HepG2 (cell line): ENCODE results near the gene IP6K1. TPM values are rescaled to one million over a fixed set of nuclear protein-coding genes. Genes with fewer than 3 reads are reported as not detected.

Experiments
- ATAC-seq: fragments of 200-7000 bp; cut with Tn5 transposase; 3 replicates; pipeline ENCODE4 v1.9.1; 2020; ENCODE audit warnings: mild to moderate bottlenecking, moderate library complexity
- BruUV-seq: library from RNA; stranded (reverse); fragments of 400-500 nt; replicated peaks from 2 replicates; lab custom pipeline; 2021; lab: Mats Ljungman, UMichigan
- CTCF ChIA-PET: fragments of 300-600 bp; formaldehyde crosslinking; extraction: SDS; loops from one replicate; lab custom pipeline; 2021; ENCODE audit warnings: low total read pairs, inconsistent platforms, low intra/inter-chr PET ratio; lab: Yijun Ruan, JAX
- POLR2A ChIA-PET: fragments of 350-600 bp; sonication (Branson Sonifier 250); formaldehyde crosslinking; loops from one replicate; lab custom pipeline; 2020; ENCODE audit warnings: antibody characterized with exemption, inconsistent platforms; lab: Yijun Ruan, JAX
- DNase-seq: peaks from one replicate; pipeline ENCODE4 v3.0.0-alpha.2; 2015; ENCODE audit warnings: low spot score
- FAIRE-seq: peaks from 3 replicates; lab custom pipeline; 2011; peaks lifted over from hg19 to GRCh38; lab: Jason Lieb, UNC
- H2AFZ ChIP-seq: one replicate; pipeline ENCODE4 v1.6.1; 2011; ENCODE audit warnings: low read length, inconsistent platforms
- H3K27ac ChIP-seq: fragments of 300-600 bp; 3 replicates; pipeline ENCODE4 v1.8.0; 2011; ENCODE audit warnings: mixed run types, mild to moderate bottlenecking, mixed read lengths, low read length, inconsistent platforms; ENCODE audit not compliant: insufficient read depth; ENCODE audit errors: extremely low read length
- H3K27me3 ChIP-seq, 2 experiments: fragments of 200-600 bp in 1 of 2; 2 replicates in 1 of 2; 3 replicates in 1 of 2; pipeline versions ENCODE4 v1.6.0 to v1.8.0; 2011; ENCODE audit warnings: low read length in 2 of 2, mild to moderate bottlenecking in 2 of 2, moderate library complexity in 2 of 2, inconsistent platforms in 1 of 2; ENCODE audit not compliant: insufficient read depth in 2 of 2, control insufficient read depth in 1 of 2
- H3K36me3 ChIP-seq, 2 experiments: fragments of 200-600 bp in 1 of 2; replicated peaks in 1 of 2; 2 replicates in 1 of 2; 3 replicates in 1 of 2; pipeline versions ENCODE4 v1.5.1 to v1.8.0; 2011; ENCODE audit warnings: low read length in 2 of 2, inconsistent platforms in 1 of 2; ENCODE audit not compliant: insufficient read depth in 2 of 2, control insufficient read depth in 1 of 2
- H3K4me1 ChIP-seq: 2 replicates; pipeline ENCODE4 v1.5.1; 2012; ENCODE audit warnings: low read length, inconsistent platforms; ENCODE audit not compliant: insufficient read depth
- H3K4me2 ChIP-seq: 2 replicates; pipeline ENCODE4 v1.6.0; 2011; ENCODE audit warnings: low read depth, low read length, inconsistent platforms
- H3K4me3 ChIP-seq, 3 experiments: fragments of 200-600 bp in 1 of 3; sonication (generic), shearing (Covaris generic) in 1 of 3; replicated peaks in 1 of 3; 2 replicates each; pipeline ENCODE4 v1.5.1; 2011 to 2016; ENCODE audit warnings: low read length in 3 of 3, inconsistent platforms in 2 of 3, low read depth in 2 of 3, mild to moderate bottlenecking in 2 of 3, control low read depth in 1 of 3, mixed read lengths in 1 of 3; ENCODE audit not compliant: insufficient read depth in 1 of 3
- H3K79me2 ChIP-seq: one replicate; pipeline ENCODE4 v1.6.1; 2011; ENCODE audit warnings: low read length, inconsistent platforms; ENCODE audit not compliant: insufficient read depth
- H3K9ac ChIP-seq: 2 replicates; pipeline ENCODE4 v1.6.0; 2011; ENCODE audit warnings: mild to moderate bottlenecking, low read depth, low read length, inconsistent platforms; ENCODE audit not compliant: insufficient read depth
- H3K9me3 ChIP-seq: 2 replicates; pipeline ENCODE4 v1.5.1; 2012; ENCODE audit warnings: mild to moderate bottlenecking, low read length
- H4K20me1 ChIP-seq: 2 replicates; pipeline ENCODE4 v1.6.0; 2011; ENCODE audit warnings: inconsistent platforms, mild to moderate bottlenecking, low read length, moderate library complexity; ENCODE audit not compliant: insufficient read depth
- AGO2 ChIP-seq: fragments of 200-400 bp; formaldehyde crosslinking; optimal IDR thresholded peaks from 2 replicates; pipeline ENCODE3; 2017; ENCODE audit warnings: mild to moderate bottlenecking, low read depth, low read length, moderate library complexity
- FIP1L1 ChIP-seq: fragments of 200-400 bp; formaldehyde crosslinking; IDR thresholded peaks from 2 replicates; pipeline ENCODE4 v1.6.1; 2018; ENCODE audit warnings: low read depth, mild to moderate bottlenecking, low read length, moderate library complexity, borderline replicate concordance; ENCODE audit not compliant: insufficient read depth
- ZNF768 ChIP-seq: sonication (generic); formaldehyde crosslinking; IDR thresholded peaks from 2 replicates; pipeline ENCODE4 v1.4.0; 2020; ENCODE audit warnings: missing genetic modification reagents
- ZNF777 ChIP-seq: sonication (generic); formaldehyde crosslinking; IDR thresholded peaks from 2 replicates; pipeline ENCODE4 v1.4.0; 2020; ENCODE audit warnings: missing genetic modification reagents
- WGBS: methylation state at CpG from one replicate; pipeline ENCODE4 v1.1.6; 2017; ENCODE audit warnings: low lambda C conversion rate; 5-methylcytosine and 5-hydroxymethylcytosine counted together
- in situ Hi-C: cut with HindIII; loops from 2 replicates; pipeline ENCODE4 v1.10.0; 2017; ENCODE audit warnings: low pct_unique_long_range_greater_than_20kb; ENCODE audit not compliant: extremely low pct_ligation_motif_present
- intact Hi-C: fragments of 100-400 bp; cut with micrococcal nuclease; formaldehyde crosslinking; loops from one replicate; pipeline ENCODE4 v1.10.0; 2022; ENCODE audit not compliant: unreplicated experiment
- polyA plus RNA-seq, 8 experiments: library from polyadenylated mRNA; depleted of rRNA in 3 of 8; stranded (reverse) in 7 of 8; unstranded in 1 of 8; fragments of >200 nt; fragmentation: Illumina TruSeq in 4 of 8; extraction: Trizol in 4 of 8; gene quantifications; 2 replicates each; pipeline versions ENCODE4 v1.2.1 to v1.2.3, GENCODE V29; 2011 to 2016; ENCODE audit warnings: low read depth in 4 of 8, missing spikeins in 1 of 8, mixed read lengths in 1 of 8; ENCODE audit not compliant: insufficient read depth in 1 of 8
- total RNA-seq, 5 experiments: library from RNA; depleted of rRNA; stranded (reverse); fragments of >200 nt; fragmentation: Illumina TruSeq; extraction: Trizol; gene quantifications; 2 replicates each; pipeline ENCODE4 v1.2.3, GENCODE V29; 2016; ENCODE audit warnings: low read depth in 1 of 5

Gene IP6K1
- total and polyA plus RNA-seq, 2 of the 13 experiments (the other 11 are each of a cell fraction or from before 2014, with no cell fraction given) = 17.7 to 29.7 TPM

DNA sequence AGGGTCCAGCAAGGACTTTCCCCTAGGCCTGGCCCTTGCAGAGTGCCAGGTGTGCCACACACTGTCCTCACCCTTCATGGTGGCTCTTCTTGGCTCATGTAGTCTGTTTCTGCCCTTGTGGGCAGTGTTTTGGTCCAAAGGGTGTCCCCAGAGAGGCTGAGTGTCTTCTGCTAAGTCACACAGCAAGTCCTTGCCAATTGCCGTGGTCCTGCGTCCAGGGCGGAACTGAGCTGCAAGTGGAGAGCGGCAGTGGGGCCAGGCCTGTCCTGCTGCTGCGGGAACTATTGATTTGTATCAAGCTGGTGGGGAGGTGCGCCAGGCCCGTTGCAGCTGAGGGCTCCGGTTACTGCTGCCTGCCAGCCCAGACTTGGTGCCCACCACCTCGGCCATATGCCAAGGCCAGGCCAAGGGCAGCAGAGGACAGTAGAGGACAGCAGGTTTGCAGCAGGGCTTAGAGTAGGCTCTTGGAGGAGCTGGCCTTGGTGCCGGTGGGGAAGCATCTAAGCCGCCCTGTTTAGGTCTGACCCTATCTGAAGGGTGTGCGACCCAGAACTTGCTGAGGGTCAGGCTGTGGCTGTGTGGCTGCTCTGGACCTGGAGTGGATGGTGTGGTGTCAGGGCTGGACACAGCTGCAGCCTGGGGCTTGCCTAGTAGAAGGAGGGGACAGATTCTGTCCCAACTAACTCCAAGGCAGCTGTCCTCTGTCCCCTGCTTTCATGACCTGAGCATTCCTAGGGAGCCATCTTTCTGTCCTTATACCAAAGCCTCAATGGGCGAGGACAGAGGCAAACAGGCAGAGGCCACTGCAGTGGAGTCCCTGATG is 71.4 kb downstream of the IP6K1 start:
- no peaks in the 10 kb centered on the region for H3K27me3 ChIP-seq
- no peak overlapping the region for H2AFZ ChIP-seq
- H3K4me2 ChIP-seq = no peak overlapping the region
- FAIRE-seq (no peak), ATAC-seq (no peak), DNase-seq (no peak)
- no peaks in the 10 kb centered on the region for H3K9me3 ChIP-seq
- no peaks in the 10 kb centered on the region for H3K79me2 ChIP-seq
- intact Hi-C loops = no loop called here
- peaks cover 0 to 10% of the 10 kb centered on the region in 2 experiments; a peak in 4 of 5 replicates for H3K36me3 ChIP-seq
- H3K4me1 ChIP-seq = peaks cover 23% of the 10 kb centered on the region
- TF ChIP-seq ZNF768 (CRISPR knock-in tag) = peak; percentile 73; the same call in 1 of the 2 replicates
- no peak for TF ChIP-seq ZNF777
- no TSS peak for BruUV-seq
- ChIA-PET CTCF (no interaction called here), POLR2A (no interaction called here)
- WGBS = 91% methylated on average over 11 of the region's 13 CpGs
- H4K20me1 ChIP-seq = no peaks in the 10 kb centered on the region
- H3K9ac ChIP-seq = no peak overlapping the region
- H3K27ac ChIP-seq = no peak overlapping the region
- H3K4me3 ChIP-seq = no peak overlapping the region
- in situ Hi-C loops = no loop called here

- WGBS = 99% methylated on average over 15 of the region's 25 CpGs
These were observed 72.8 kb downstream of the IP6K1 start for GRCh38 chr3:49713336-49714105.

More at GRCh38 chr3:49713336-49714105, 72.8 kb downstream of the IP6K1 start:
- FAIRE-seq (no peak), ATAC-seq (no peak), DNase-seq (no peak)
- CTCF ChIA-PET = no interaction called here
- POLR2A ChIA-PET = no interaction called here
- Histone ChIP-seq H3K79me2 (no peaks in the 10 kb centered on the region), H3K4me3 (no peak overlapping the region), H3K36me3 (peaks cover 0 to 10% of the 10 kb centered on the region in 2 experiments; a peak in 4 of 5 replicates), H3K9ac (no peak overlapping the region), H3K27ac (peak overlapping the region; percentile 40), H4K20me1 (no peaks in the 10 kb centered on the region), H3K9me3 (no peaks in the 10 kb centered on the region), H3K4me1 (peaks cover 23% of the 10 kb centered on the region), H2AFZ (no peak overlapping the region), H3K27me3 (no peaks in the 10 kb centered on the region), H3K4me2 (0 out of 2 replicates have a peak overlapping the region, but pooled peaks have one; percentile 6)
- intact Hi-C loops = no loop called here
- peak; percentile 78 for TF ChIP-seq AGO2
- no peak for TF ChIP-seq FIP1L1
- BruUV-seq = no TSS peak
- in situ Hi-C loops = no loop called here
